ENCODE measurements around the gene DYNC1H1. TPM values are rescaled to one million over a fixed set of nuclear protein-coding genes. Genes with fewer than 3 reads are reported as not detected.
A peak's percentile ranks its signal among the peaks of the same experiment; 100 is the strongest.
"Not testable (repeated sequence)": the region's sequence is repeated elsewhere in the genome, so short reads cannot be mapped to it uniquely, and the experiment has no call there.

DYNC1H1 gene
- total RNA-seq, 4 donors from 2014 or later: 261 to 376 (median 317) TPM

- no peak for TF ChIP-seq POLR2A (IDR thresholded peaks at IDR 0.05)
- TF ChIP-seq, protein P1, sequence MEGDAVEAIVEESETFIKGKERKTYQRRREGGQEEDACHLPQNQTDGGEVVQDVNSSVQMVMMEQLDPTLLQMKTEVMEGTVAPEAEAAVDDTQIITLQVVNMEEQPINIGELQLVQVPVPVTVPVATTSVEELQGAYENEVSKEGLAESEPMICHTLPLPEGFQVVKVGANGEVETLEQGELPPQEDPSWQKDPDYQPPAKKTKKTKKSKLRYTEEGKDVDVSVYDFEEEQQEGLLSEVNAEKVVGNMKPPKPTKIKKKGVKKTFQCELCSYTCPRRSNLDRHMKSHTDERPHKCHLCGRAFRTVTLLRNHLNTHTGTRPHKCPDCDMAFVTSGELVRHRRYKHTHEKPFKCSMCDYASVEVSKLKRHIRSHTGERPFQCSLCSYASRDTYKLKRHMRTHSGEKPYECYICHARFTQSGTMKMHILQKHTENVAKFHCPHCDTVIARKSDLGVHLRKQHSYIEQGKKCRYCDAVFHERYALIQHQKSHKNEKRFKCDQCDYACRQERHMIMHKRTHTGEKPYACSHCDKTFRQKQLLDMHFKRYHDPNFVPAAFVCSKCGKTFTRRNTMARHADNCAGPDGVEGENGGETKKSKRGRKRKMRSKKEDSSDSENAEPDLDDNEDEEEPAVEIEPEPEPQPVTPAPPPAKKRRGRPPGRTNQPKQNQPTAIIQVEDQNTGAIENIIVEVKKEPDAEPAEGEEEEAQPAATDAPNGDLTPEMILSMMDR (IDR thresholded peaks at IDR 0.05): no peak
- intact Hi-C loops (cut with DNase I): no loop called here
- peaks cover 6 to 96% (median 43%) of the 10 kb centered on the region in 3 donors for H3K36me3 ChIP-seq
Measured at GRCh38 chr14:101980251-101980650, 15.9 kb downstream of the DYNC1H1 start.

DNA sequence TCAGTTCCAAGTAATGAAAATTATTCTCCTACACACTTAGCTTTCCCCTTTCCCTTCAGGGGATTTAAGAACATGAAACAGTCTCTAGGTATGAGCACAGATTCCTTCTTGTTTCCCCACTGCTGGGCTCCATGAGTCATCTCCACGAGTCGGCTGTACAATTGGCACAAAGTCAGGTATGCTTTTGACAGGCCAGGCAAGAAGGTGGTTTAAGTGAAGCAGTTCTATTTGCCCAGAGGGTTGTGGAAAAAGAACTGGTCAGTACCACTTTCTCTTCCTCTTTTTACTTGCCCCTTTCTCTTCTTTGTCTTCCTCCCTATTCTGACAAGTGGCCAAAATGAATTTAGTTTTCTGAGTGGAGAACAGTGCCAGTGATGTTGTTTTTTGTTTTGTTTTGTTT, 16.3 kb downstream of the DYNC1H1 start:
- Histone ChIP-seq H3K4me3 (no peak overlapping the region), H3K4me1 (peaks cover 0 to 21% (median 17%) of the 10 kb centered on the region in 3 donors), H3K27ac (peak overlapping the region; percentile 25 to 73 (median 62)), H3K36me3 (peaks cover 9 to 99% (median 47%) of the 10 kb centered on the region in 3 donors), H3K27me3 (no peaks in the 10 kb centered on the region), H3K9me3 (no peaks in the 10 kb centered on the region)
- TF ChIP-seq, protein P1 (IDR thresholded peaks at IDR 0.05): no peak
- no peak for TF ChIP-seq POLR2A (IDR thresholded peaks at IDR 0.05)
- 6 to 7% methylated on average over 2 of the region's 2 CpGs for WGBS, 2 donors
- intact Hi-C loops (cut with DNase I): no loop called here
- no peak for DNase-seq

More at GRCh38 chr14:101980251-101980650, 15.9 kb downstream of the DYNC1H1 start:
- no peak for DNase-seq
- no peaks in the 10 kb centered on the region for H3K9me3 ChIP-seq
- peak overlapping the region; percentile 25 to 73 (median 62) for H3K27ac ChIP-seq
- H3K4me3 ChIP-seq: no peak overlapping the region
- H3K27me3 ChIP-seq: no peaks in the 10 kb centered on the region
- peaks cover 0 to 22% (median 17%) of the 10 kb centered on the region in 3 donors for H3K4me1 ChIP-seq
- WGBS, 2 donors: 39 to 62% methylated on average over 10 of the region's 10 CpGs

GRCh38 chr14:101982621-101983020, 18.2 kb downstream of the DYNC1H1 start:
- Histone ChIP-seq H3K9me3 (no peaks in the 10 kb centered on the region), H3K4me1 (peaks cover 0 to 21% (median 17%) of the 10 kb centered on the region in 3 donors), H3K27me3 (no peaks in the 10 kb centered on the region), H3K27ac (no peak overlapping the region), H3K36me3 (peaks cover 22 to 99% (median 58%) of the 10 kb centered on the region in 3 donors), H3K4me3 (no peak overlapping the region)
- TF ChIP-seq POLR2A (IDR thresholded peaks at IDR 0.05): no peak
- TF ChIP-seq, protein P1 (IDR thresholded peaks at IDR 0.05): no peak
- 70 to 78% methylated on average over 6 of the region's 6 CpGs for WGBS, 2 donors
- intact Hi-C loops (cut with DNase I): no loop called here
- DNase-seq: no peak

- H3K27ac ChIP-seq; H3K27me3 ChIP-seq; H3K4me3 ChIP-seq; DNase-seq; H3K9me3 ChIP-seq; intact Hi-C loops (cut with DNase I): not testable (repeated sequence)
- peaks cover 35 to 100% (median 74%) of the 10 kb centered on the region in 3 donors for H3K36me3 ChIP-seq
- WGBS, 2 donors: 84 to 96% methylated on average over 9 to 10 of the region's 12 CpGs
- peaks cover 0 to 18% (median 16%) of the 10 kb centered on the region in 3 donors for H3K4me1 ChIP-seq
Measured at GRCh38 chr14:101984831-101985230, 20.5 kb downstream of the DYNC1H1 start.

GRCh38 chr14:101985957-101986356, 21.6 kb downstream of the DYNC1H1 start:
- WGBS, 2 donors: 93 to 96% methylated on average over 15 to 16 of the region's 16 CpGs
- TF ChIP-seq, protein P1 (IDR thresholded peaks at IDR 0.05): no peak
- no peak for TF ChIP-seq POLR2A (IDR thresholded peaks at IDR 0.05)
- peaks cover 35 to 100% (median 82%) of the 10 kb centered on the region in 3 donors for H3K36me3 ChIP-seq
- no peak overlapping the region for H3K27ac ChIP-seq
- no peaks in the 10 kb centered on the region for H3K9me3 ChIP-seq
- intact Hi-C loops (cut with DNase I): no loop called here
- no peak for DNase-seq
- H3K4me3 ChIP-seq: no peak overlapping the region
- H3K27me3 ChIP-seq: no peaks in the 10 kb centered on the region
- H3K4me1 ChIP-seq: peaks cover 0 to 6% (median 4%) of the 10 kb centered on the region in 3 donors

GRCh38 chr14:101986953-101987352, 22.6 kb downstream of the DYNC1H1 start:
- no peak for DNase-seq
- no peaks in the 10 kb centered on the region for H3K4me1 ChIP-seq
- 83 to 94% methylated on average over 7 of the region's 7 CpGs for WGBS, 2 donors
- peaks cover 43 to 100% (median 75%) of the 10 kb centered on the region in 3 donors for H3K36me3 ChIP-seq
- no peak overlapping the region for H3K27ac ChIP-seq
- H3K4me3 ChIP-seq: no peak overlapping the region
- no peak for TF ChIP-seq POLR2A (IDR thresholded peaks at IDR 0.05)
- TF ChIP-seq, protein P1 (IDR thresholded peaks at IDR 0.05): no peak
- intact Hi-C loops (cut with DNase I): no loop called here
- no peaks in the 10 kb centered on the region for H3K9me3 ChIP-seq
- no peaks in the 10 kb centered on the region for H3K27me3 ChIP-seq

Data from esophagus squamous epithelium (tissue), 5 donors.